H54 (cell line): Measurements from ENCODE around the gene SCARB1.

Experiments
- DNase-seq: peaks from one replicate; pipeline ENCODE4 v3.0.0; 2011; ENCODE audit warnings: low spot score, mixed read lengths; ENCODE audit not compliant: insufficient read length
- FAIRE-seq: peaks from 3 replicates; lab custom pipeline; 2011; peaks lifted over from hg19 to GRCh38; lab: Jason Lieb, UNC
- POLR2A ChIP-seq: IDR thresholded peaks from 2 replicates; pipeline ENCODE4 v1.6.1; 2011; ENCODE audit warnings: low read depth, mild to moderate bottlenecking, low read length

The SCARB1 gene

GRCh38 chr12:124764870-124765580, 98.6 kb downstream of the SCARB1 start:
- DNase-seq (no peak), FAIRE-seq (no peak)
- TF ChIP-seq POLR2A: no peak

GRCh38 chr12:124764451-124764850, 99.2 kb downstream of the SCARB1 start:
- no peak for TF ChIP-seq POLR2A
- no peak for DNase-seq
- FAIRE-seq: no peak

DNA sequence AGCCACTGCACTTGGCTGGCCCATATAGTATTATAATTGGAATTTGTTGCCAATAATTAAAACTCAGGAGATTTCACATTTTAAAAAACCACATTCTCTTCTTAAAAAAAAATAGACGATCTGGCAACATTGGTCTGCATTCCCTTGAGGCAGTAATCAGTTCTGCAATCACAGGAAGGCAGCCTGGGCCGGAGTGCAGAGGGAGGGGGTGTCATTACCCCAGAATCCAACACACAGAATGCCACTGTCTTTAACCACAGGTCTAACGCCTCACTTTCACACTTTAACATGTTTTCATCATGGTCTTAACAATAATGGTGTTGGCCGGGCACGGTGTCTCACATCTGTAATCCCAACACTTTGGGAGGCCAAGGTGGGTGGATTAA, 100.1 kb downstream of the SCARB1 start:
- DNase-seq (no peak), FAIRE-seq (no peak)
- no peak for TF ChIP-seq POLR2A

DNA sequence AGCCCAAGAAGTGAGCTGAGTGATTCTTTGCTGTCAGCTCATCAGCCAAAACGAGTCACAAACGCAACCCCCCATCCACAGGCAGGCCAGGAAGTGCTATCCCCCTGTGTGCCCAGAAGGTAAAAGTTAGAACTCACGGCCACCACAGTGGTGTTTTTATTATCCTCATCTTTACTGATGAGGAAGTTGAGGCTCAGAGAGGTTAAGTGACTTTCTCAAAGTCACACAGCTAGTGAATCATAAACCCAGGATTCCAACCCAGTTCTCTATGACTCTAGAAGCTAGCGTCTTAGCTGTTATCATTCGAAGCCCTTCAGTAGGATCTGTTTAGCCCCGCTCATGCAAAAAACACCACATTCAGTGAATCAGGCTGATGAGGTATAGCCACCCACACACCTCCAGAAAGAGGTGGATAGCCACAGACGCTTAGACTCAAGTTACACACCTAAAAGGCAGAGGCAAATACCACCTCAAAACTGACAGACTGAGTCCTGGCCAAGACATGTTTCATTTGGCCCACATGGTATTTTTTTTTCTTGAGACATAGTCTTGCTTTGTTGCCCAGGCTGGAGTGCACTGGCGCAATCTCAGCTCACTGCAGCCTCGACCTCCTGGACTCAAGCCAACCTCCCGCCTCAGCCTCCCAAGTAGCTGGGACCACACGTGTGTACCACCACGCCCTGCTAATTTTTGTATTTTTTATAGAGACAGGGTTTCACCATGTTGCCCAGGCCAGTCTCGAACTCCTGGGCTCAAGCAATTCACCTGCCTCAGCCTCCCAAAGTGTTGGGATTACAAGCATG, 100.7 kb downstream of the SCARB1 start:
- DNase-seq (no peak), FAIRE-seq (no peak)
- TF ChIP-seq POLR2A: no peak

DNA sequence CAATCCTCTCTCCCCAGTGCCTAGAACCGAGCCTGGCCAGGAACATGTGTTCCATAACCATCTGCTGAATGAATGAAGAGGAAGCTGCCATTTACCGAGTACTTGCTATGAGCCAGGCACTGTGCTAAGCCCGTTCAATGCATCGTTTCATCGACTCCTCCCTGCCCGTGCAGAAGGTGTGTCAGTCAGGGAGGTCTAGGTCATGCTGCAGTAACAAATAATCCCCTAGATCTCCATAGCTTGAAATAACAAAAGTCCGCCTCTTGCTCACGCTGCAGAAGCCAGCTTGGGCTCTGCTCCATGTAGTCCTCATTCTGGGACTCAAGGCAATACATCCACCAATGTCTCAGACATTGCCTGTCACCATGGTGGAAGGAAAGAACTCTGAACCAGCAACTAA, 101.3 kb downstream of the SCARB1 start:
- TF ChIP-seq POLR2A: no peak
- FAIRE-seq: no peak
- DNase-seq: no peak

DNA sequence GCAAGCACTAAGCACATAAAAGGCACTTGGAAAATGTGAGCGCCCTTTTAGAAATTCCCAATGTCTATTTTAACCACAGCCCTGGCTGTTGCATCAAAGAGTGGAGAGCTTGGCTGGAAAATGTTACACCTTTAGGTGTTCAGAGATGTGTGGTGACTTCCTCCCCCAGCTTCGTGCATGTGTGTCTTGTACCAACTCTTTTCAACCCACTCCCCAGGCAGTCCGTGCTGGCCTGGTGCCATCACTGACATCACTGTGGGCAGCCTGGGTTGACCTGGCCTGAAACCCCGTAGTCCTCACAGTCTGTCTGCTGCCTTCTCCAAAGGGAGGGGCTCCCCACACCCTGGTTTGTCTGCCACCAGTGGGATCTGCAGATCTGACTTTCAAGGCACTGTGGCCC, 101.8 kb downstream of the SCARB1 start:
- TF ChIP-seq POLR2A: no peak
- FAIRE-seq (no peak), DNase-seq (no peak)

- DNase-seq: no peak
- no peak for FAIRE-seq
- TF ChIP-seq POLR2A: no peak
These were observed 102.6 kb downstream of the SCARB1 start for GRCh38 chr12:124761056-124761455.

DNA sequence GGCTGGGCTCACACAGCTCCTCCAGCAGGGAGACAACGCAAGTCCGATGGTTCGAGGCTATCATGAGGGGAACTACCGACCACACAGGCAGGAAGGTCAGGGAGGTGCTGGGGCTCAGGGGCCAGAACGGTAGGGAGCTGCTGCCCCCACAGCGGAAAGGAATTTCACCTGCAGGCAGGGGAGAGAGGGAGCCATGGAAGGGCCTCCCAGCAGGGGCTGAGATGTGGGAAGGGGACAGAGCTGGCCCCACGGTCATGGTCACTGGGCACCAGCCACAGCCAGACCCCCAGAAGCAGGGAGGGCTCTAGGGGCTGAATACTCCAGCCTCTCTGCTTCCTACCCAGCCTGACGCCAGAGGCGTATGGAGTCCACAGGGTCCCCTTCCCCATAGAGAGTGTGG, 103.1 kb downstream of the SCARB1 start:
- DNase-seq (no peak), FAIRE-seq (no peak)
- TF ChIP-seq POLR2A: no peak

GRCh38 chr12:124759841-124760503, 103.7 kb downstream of the SCARB1 start:
- FAIRE-seq (no peak), DNase-seq (no peak)
- TF ChIP-seq POLR2A: no peak

DNA sequence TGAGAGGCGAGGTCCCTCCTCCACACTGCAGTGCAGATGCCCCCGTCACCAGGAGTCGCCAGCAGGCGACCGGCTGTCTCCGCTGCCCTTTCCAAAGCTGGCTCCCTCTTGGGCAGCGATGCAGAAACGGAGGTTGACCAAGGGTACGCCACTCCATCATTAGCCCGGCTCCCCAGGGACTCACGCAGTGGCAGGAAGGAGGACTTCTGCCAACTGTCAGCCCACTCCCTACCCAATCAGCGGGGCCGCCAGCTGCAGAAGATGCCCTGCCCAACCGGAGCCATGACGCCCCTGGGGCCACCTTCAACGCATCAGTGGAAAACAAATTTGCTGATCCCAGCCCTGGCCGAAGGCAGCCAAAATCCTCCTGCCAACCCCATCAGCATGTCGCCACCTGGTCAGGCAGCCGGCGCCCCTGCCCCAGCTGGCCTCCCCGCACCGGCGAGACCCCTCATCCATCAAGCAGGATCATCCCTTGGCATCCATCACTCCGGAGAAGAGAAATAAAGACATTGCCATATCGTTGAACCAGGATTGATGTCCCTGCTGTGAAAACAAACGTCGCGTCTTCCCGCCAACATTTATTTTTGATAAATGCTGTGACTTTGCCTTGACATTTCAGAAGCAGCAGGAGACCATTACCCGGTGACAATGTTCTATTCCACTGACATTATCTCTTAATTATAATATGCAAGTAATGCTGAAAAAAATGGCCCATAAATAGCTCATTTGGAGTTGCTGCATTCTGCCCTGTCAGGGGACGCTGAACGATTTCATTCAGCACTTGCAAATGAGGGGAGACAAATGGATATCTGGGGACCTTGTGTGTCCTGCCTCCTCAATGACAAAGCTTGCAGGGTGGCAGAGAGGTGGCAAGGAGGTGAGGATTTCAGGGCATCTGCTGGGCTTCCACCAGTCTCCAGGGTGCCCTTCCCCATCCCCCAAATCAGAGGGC, 105.1 kb downstream of the SCARB1 start:
- FAIRE-seq (no peak), DNase-seq (no peak)
- TF ChIP-seq POLR2A: no peak

DNA sequence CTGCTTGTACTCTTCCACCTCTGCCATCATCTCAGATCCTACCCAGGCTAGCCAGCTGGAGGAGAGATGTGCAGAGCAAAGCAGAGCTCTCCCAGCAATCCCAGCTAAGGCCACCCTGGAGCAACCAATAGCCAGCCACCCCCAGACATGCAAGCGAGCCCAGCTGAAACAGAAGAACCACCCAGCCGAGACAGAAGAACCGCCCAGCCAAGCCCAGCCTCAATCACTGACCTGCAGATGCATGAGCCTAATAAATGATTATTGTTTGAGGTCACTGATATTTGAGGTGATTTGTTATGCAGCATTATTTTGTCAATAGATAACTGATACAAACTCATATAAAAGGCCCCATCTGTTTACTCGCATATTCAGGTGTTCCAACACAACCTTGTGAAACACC, 106.3 kb downstream of the SCARB1 start:
- no peak for DNase-seq
- no peak for TF ChIP-seq POLR2A
- no peak for FAIRE-seq

DNA sequence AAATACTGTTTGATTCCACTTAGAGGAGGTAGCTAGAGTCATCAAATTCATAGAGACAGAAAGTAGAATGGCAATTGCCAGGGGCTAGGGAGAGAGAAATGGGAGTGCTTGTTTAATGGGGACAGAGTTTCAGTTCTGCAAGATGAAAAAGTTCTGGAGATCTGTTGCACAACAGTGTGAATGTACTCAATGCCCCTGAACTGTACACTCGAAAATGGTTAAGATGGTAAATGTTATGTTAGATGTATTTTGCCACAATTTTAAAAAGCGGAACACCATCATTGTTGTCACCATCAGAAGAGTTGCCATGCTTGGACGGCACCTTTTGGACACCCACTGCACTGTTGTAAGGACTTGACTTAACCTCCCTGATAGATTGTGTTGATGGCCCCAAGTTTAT, 106.9 kb downstream of the SCARB1 start:
- no peak for FAIRE-seq
- no peak for TF ChIP-seq POLR2A
- no peak for DNase-seq

DNA sequence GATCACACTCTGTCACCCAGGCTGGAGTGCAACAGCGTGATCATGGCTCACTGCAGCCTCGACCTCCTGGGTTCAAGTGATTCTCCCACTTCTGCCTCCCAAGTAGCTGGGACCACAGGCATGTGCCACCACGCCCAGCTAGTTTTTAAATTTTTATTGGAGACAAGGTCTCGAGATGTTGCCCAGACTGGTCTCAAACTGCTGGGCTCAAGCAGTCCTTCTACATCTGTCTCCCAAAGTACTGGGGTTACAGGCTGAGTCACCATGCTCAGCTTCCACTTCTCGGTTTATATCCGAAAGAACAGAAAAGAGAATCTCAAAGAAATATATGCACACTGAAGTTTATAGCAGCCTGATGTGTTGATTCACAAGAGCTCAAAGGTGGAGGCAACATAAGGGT, 107.5 kb downstream of the SCARB1 start:
- FAIRE-seq: no peak
- DNase-seq: no peak
- TF ChIP-seq POLR2A: no peak
